Measurements from ENCODE around the gene PLPP1.
A peak's percentile ranks its signal among the peaks of the same experiment; 100 is the strongest.

PLPP1 gene

GRCh38 chr5:55450050-55450765, 84.6 kb downstream of the PLPP1 start:
- ChIA-PET CTCF (no interaction called here), POLR2A (no interaction called here)
- TF ChIP-seq FOXM1 (IDR thresholded peaks at IDR 0.05; ENCODE audit: borderline replicate concordance) (no peak), CTBP1 (IDR thresholded peaks at IDR 0.05; ENCODE audit: borderline replicate concordance) (no peak), LEF1 (IDR thresholded peaks at IDR 0.05; ENCODE audit: borderline replicate concordance) (no peak), ELF4 (IDR thresholded peaks at IDR 0.05) (no peak), SP1 (IDR thresholded peaks at IDR 0.05) (no peak), ARNT (IDR thresholded peaks at IDR 0.05) (no peak), NFRKB (IDR thresholded peaks at IDR 0.05) (no peak), SUZ12 (IDR thresholded peaks at IDR 0.05) (no peak)
- DNase-seq (ENCODE audit: extremely low spot score), result no peak

GRCh38 chr5:55446640-55447351, 88.0 kb downstream of the PLPP1 start:
- TF ChIP-seq HDGF (IDR thresholded peaks at IDR 0.05; ENCODE audit: borderline replicate concordance) (no peak), TARDBP (IDR thresholded peaks at IDR 0.05) (no peak), CTBP1 (IDR thresholded peaks at IDR 0.05; ENCODE audit: borderline replicate concordance) (no peak), LEF1 (IDR thresholded peaks at IDR 0.05; ENCODE audit: borderline replicate concordance) (no peak), BHLHE40 (IDR thresholded peaks at IDR 0.05; ENCODE audit: borderline replicate concordance) (no peak), ELF4 (IDR thresholded peaks at IDR 0.05) (no peak), L3MBTL2 (conservative IDR thresholded peaks at IDR 0.05) (no peak), PKNOX1 (IDR thresholded peaks at IDR 0.05) (no peak), FOXA1 (IDR thresholded peaks at IDR 0.05) (no peak)
- ChIA-PET POLR2A (no interaction called here), CTCF (no interaction called here)
- no peak for DNase-seq (ENCODE audit: extremely low spot score)

GRCh38 chr5:55445791-55446190, 89.0 kb downstream of the PLPP1 start:
- DNase-seq (ENCODE audit: extremely low spot score), result no peak
- POLR2A ChIA-PET, result no interaction called here
- TF ChIP-seq FOXA1 (IDR thresholded peaks at IDR 0.05) (no peak), PKNOX1 (IDR thresholded peaks at IDR 0.05) (peak; percentile 62)
- CTCF ChIA-PET, result no interaction called here

GRCh38 chr5:55441954-55442353, 92.8 kb downstream of the PLPP1 start:
- no peak for DNase-seq (ENCODE audit: extremely low spot score)
- TF ChIP-seq FOXM1 (IDR thresholded peaks at IDR 0.05; ENCODE audit: borderline replicate concordance), result no peak
- TF ChIP-seq BHLHE40 (IDR thresholded peaks at IDR 0.05; ENCODE audit: borderline replicate concordance), result no peak
- no peak for TF ChIP-seq L3MBTL2 (conservative IDR thresholded peaks at IDR 0.05)
- TF ChIP-seq ELF4 (IDR thresholded peaks at IDR 0.05), result no peak
- no peak for TF ChIP-seq ZNF384 (IDR thresholded peaks at IDR 0.05)
- no peak for TF ChIP-seq PKNOX1 (IDR thresholded peaks at IDR 0.05)
- no peak for TF ChIP-seq FOXA1 (IDR thresholded peaks at IDR 0.05)
- TF ChIP-seq ARNT (IDR thresholded peaks at IDR 0.05), result no peak
- no peak for TF ChIP-seq HDGF (IDR thresholded peaks at IDR 0.05; ENCODE audit: borderline replicate concordance)
- TF ChIP-seq SP1 (IDR thresholded peaks at IDR 0.05), result no peak
- no peak for TF ChIP-seq TARDBP (IDR thresholded peaks at IDR 0.05)
- TF ChIP-seq SUZ12 (IDR thresholded peaks at IDR 0.05), result no peak
- no peak for TF ChIP-seq NFRKB (IDR thresholded peaks at IDR 0.05)
- TF ChIP-seq FOXK2 (IDR thresholded peaks at IDR 0.05), result no peak
- ChIA-PET POLR2A (no interaction called here), CTCF (no interaction called here)

DNA sequence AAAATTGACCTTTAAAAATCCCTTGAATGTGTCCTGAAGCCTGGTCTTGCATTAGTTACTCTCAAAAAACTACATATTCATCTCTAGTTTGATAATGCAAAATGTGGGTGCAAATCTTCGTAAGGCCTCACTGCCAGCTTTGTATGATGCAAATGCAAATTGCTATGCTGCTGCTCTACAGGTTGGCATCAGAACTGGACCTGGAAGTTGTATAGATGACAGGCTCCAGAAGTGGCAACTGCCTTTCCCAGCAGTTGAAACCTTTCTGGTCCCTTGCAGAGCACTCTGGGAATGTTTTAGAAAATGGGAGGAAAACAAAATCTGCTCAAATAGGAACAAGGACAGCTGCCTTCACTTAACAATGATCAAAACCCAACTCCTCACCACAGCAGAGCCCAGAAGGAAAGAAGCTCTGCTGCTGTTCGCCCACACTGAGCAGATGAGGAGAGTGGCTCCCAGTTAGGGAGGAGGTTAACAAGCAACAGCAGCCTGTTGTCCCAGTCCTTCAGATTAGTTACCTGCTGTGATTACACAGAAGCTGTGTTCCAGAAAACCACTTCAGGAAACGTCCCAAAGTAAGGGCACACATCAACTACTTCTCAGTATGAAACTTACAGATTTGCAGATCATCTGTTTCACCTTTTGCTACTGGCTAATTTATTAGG, 93.5 kb downstream of the PLPP1 start:
- ChIA-PET CTCF (no interaction called here), POLR2A (no interaction called here)
- DNase-seq (ENCODE audit: extremely low spot score), result no peak
- TF ChIP-seq L3MBTL2 (conservative IDR thresholded peaks at IDR 0.05) (no peak), HDGF (IDR thresholded peaks at IDR 0.05; ENCODE audit: borderline replicate concordance) (no peak)

- no peak for DNase-seq (ENCODE audit: extremely low spot score)
- ChIA-PET POLR2A (no interaction called here), CTCF (no interaction called here)
- no peak for TF ChIP-seq SUZ12 (IDR thresholded peaks at IDR 0.05)
- no peak for TF ChIP-seq HDGF (IDR thresholded peaks at IDR 0.05; ENCODE audit: borderline replicate concordance)
- TF ChIP-seq ELF4 (IDR thresholded peaks at IDR 0.05), result no peak
- TF ChIP-seq SP1 (IDR thresholded peaks at IDR 0.05), result no peak
- TF ChIP-seq BHLHE40 (IDR thresholded peaks at IDR 0.05; ENCODE audit: borderline replicate concordance), result no peak
These were observed 94.5 kb downstream of the PLPP1 start for GRCh38 chr5:55440188-55440646.

- no peak for DNase-seq (ENCODE audit: extremely low spot score)
- POLR2A ChIA-PET, result no interaction called here
- CTCF ChIA-PET, result no interaction called here
- TF ChIP-seq NFRKB (IDR thresholded peaks at IDR 0.05) (no peak), L3MBTL2 (conservative IDR thresholded peaks at IDR 0.05) (no peak), LEF1 (IDR thresholded peaks at IDR 0.05; ENCODE audit: borderline replicate concordance) (no peak), SP1 (IDR thresholded peaks at IDR 0.05) (no peak), HDGF (IDR thresholded peaks at IDR 0.05; ENCODE audit: borderline replicate concordance) (no peak), PKNOX1 (IDR thresholded peaks at IDR 0.05) (no peak), BHLHE40 (IDR thresholded peaks at IDR 0.05; ENCODE audit: borderline replicate concordance) (no peak), ELF4 (IDR thresholded peaks at IDR 0.05) (no peak), FOXM1 (IDR thresholded peaks at IDR 0.05; ENCODE audit: borderline replicate concordance) (no peak), ARNT (IDR thresholded peaks at IDR 0.05) (no peak), ZNF384 (IDR thresholded peaks at IDR 0.05) (no peak), SUZ12 (IDR thresholded peaks at IDR 0.05) (no peak)
These were observed 95.8 kb downstream of the PLPP1 start for GRCh38 chr5:55438998-55439397.
